Glutamatergic neuron (in vitro differentiated cells): ENCODE data around the gene GATD1. TPM values are rescaled to one million over a fixed set of nuclear protein-coding genes. Genes with fewer than 3 reads are reported as not detected.

ENCODE experiments used
- DNase-seq: peaks from one replicate; pipeline ENCODE4 v3.0.0; 2022
- H3K27ac Mint-ChIP-seq: one replicate; pipeline ENCODE4 v1.8.0; 2020; ENCODE audit warnings: mild to moderate bottlenecking, mixed read lengths, inconsistent platforms; ENCODE audit not compliant: unreplicated experiment
- H3K27me3 Mint-ChIP-seq: one replicate; pipeline ENCODE4 v1.8.0; 2020; ENCODE audit warnings: mild to moderate bottlenecking, moderate library complexity, mixed read lengths, inconsistent platforms; ENCODE audit not compliant: unreplicated experiment
- H3K36me3 Mint-ChIP-seq: one replicate; pipeline ENCODE4 v1.8.0; 2020; ENCODE audit warnings: mild to moderate bottlenecking, mixed read lengths, inconsistent platforms; ENCODE audit not compliant: unreplicated experiment
- H3K4me1 Mint-ChIP-seq: one replicate; pipeline ENCODE4 v1.8.0; 2020; ENCODE audit warnings: mild to moderate bottlenecking, low read depth, mixed read lengths, inconsistent platforms; ENCODE audit not compliant: unreplicated experiment
- H3K4me3 Mint-ChIP-seq: one replicate; pipeline ENCODE4 v1.8.0; 2020; ENCODE audit warnings: mild to moderate bottlenecking, mixed read lengths, inconsistent platforms; ENCODE audit not compliant: unreplicated experiment
- H3K9me3 Mint-ChIP-seq: one replicate; pipeline ENCODE4 v1.8.0; 2020; ENCODE audit warnings: mild to moderate bottlenecking, moderate library complexity, mixed read lengths, inconsistent platforms; ENCODE audit not compliant: unreplicated experiment
- long read RNA-seq: library from polyadenylated mRNA; unstranded; transcript quantifications from one replicate; pipeline ENCODE4 v2.0.0, GENCODE V29; 2020; ENCODE audit not compliant: unreplicated experiment
- total RNA-seq: library from RNA; stranded (reverse); fragmentation: NEBNext Ultra II Directional; extraction: Animal tissue kit (Norgen Biotek cat#: 25700); gene quantifications from one replicate; pipeline ENCODE4 v1.2.1, GENCODE V29; 2021; ENCODE audit not compliant: unreplicated experiment
- TF ChIP-seq, protein P1 (sequence below): fragments of 200-600 bp; sonication (generic); IDR thresholded peaks from one replicate; pipeline ENCODE4 v1.5.0; 2021; ENCODE audit not compliant: partially characterized antibody, unreplicated experiment

The GATD1 gene, protein sequence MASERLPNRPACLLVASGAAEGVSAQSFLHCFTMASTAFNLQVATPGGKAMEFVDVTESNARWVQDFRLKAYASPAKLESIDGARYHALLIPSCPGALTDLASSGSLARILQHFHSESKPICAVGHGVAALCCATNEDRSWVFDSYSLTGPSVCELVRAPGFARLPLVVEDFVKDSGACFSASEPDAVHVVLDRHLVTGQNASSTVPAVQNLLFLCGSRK
- 67.5 TPM for total RNA-seq
- long read RNA-seq, partial matches to known transcripts: 1 of 3 reads
- long read RNA-seq, other reads (novel, unspliced or antisense): 1 of 3 reads

- Mint-ChIP-seq H3K27ac (peak within 1 kb of the TSS; percentile 92), H3K4me1 (peaks cover 11% of the 10 kb centered on the region), H3K9me3 (peaks cover 8% of the 10 kb centered on the region), H3K36me3 (no peaks in the 10 kb centered on the region), H3K27me3 (peaks cover 4% of the 10 kb centered on the region), H3K4me3 (peak within 1 kb of the TSS; percentile 90)
- peak; percentile 97 for DNase-seq
- TF ChIP-seq, protein P1, sequence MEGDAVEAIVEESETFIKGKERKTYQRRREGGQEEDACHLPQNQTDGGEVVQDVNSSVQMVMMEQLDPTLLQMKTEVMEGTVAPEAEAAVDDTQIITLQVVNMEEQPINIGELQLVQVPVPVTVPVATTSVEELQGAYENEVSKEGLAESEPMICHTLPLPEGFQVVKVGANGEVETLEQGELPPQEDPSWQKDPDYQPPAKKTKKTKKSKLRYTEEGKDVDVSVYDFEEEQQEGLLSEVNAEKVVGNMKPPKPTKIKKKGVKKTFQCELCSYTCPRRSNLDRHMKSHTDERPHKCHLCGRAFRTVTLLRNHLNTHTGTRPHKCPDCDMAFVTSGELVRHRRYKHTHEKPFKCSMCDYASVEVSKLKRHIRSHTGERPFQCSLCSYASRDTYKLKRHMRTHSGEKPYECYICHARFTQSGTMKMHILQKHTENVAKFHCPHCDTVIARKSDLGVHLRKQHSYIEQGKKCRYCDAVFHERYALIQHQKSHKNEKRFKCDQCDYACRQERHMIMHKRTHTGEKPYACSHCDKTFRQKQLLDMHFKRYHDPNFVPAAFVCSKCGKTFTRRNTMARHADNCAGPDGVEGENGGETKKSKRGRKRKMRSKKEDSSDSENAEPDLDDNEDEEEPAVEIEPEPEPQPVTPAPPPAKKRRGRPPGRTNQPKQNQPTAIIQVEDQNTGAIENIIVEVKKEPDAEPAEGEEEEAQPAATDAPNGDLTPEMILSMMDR: no peak
Measured at GRCh38 chr11:777288-778255, at the start of gene GATD1. TSS of gene GATD1 (minus strand) at chr11:777487. CDS start at chr11:777462, 25 bp downstream.

DNA sequence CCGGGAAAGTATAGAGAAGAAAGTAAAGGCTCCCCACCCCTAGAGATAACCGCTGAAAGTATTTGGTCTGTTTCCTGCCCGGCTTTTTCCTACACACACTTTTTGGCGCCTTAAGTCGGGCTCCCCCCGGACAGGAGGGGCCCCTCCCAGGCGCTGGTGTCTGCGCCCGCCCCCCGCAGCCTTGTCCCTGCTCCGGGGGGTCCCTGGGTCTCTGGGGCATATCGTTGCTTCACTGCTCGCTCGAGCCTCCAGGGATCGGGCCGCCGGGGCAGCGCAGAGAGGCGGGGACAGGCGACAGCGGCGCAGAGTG lies 49.5 kb upstream of the GATD1 start:
- Mint-ChIP-seq H3K9me3 (peaks cover 7% of the 10 kb centered on the region), H3K4me1 (peaks cover 10% of the 10 kb centered on the region), H3K27me3 (peaks cover 17% of the 10 kb centered on the region), H3K4me3 (peak overlapping the region; percentile 74), H3K27ac (no peak overlapping the region), H3K36me3 (no peaks in the 10 kb centered on the region)
- TF ChIP-seq, protein P1: no peak
- DNase-seq: no peak

- Mint-ChIP-seq H3K27ac (no peak overlapping the region), H3K27me3 (peaks cover 14% of the 10 kb centered on the region), H3K4me1 (peaks cover 8% of the 10 kb centered on the region), H3K4me3 (peak overlapping the region; percentile 74), H3K9me3 (peaks cover 5% of the 10 kb centered on the region), H3K36me3 (no peaks in the 10 kb centered on the region)
- TF ChIP-seq, protein P1: no peak
- no peak for DNase-seq
Measured at GRCh38 chr11:826227-826621, 48.9 kb upstream of the GATD1 start.

- Mint-ChIP-seq H3K36me3 (no peaks in the 10 kb centered on the region), H3K9me3 (peaks cover 5% of the 10 kb centered on the region)
- TF ChIP-seq, protein P1: no peak
Measured at GRCh38 chr11:825366-826226, 48.3 kb upstream of the GATD1 start.

More at GRCh38 chr11:825366-826226, 48.3 kb upstream of the GATD1 start:
- H3K27me3 Mint-ChIP-seq: peaks cover 13% of the 10 kb centered on the region
- no peak for DNase-seq
- no peak overlapping the region for H3K4me3 Mint-ChIP-seq
- H3K27ac Mint-ChIP-seq: peak overlapping the region; percentile 17
- peaks cover 8% of the 10 kb centered on the region for H3K4me1 Mint-ChIP-seq
